Osteoblast (primary cell): ENCODE results near the gene CCNF. TPM values are rescaled to one million over a fixed set of nuclear protein-coding genes. Genes with fewer than 3 reads are reported as not detected.

Experiments used
- DNase-seq: peaks from one replicate; pipeline ENCODE4 v3.0.0; 2011; ENCODE audit warnings: low spot score, mixed read lengths; ENCODE audit not compliant: insufficient read length; ENCODE audit errors: missing footprints
- H2AFZ ChIP-seq: 2 replicates; pipeline ENCODE4 v1.6.0; 2011; ENCODE audit warnings: mild to moderate bottlenecking, low read length
- H3K27ac ChIP-seq: 2 replicates; pipeline ENCODE4 v1.5.1; 2011; ENCODE audit warnings: mild to moderate bottlenecking, low read depth, low read length, moderate library complexity
- H3K27me3 ChIP-seq: 2 replicates; pipeline ENCODE4 v1.6.0; 2012; ENCODE audit warnings: mild to moderate bottlenecking, control low read depth, inconsistent platforms, low read length, moderate library complexity; ENCODE audit not compliant: insufficient read depth
- H3K36me3 ChIP-seq: 2 replicates; pipeline ENCODE4 v1.5.1; 2011; ENCODE audit warnings: mild to moderate bottlenecking, low read length, control low read depth, moderate library complexity; ENCODE audit not compliant: insufficient read depth
- H3K4me1 ChIP-seq: 2 replicates; pipeline ENCODE4 v1.5.1; 2011; ENCODE audit warnings: mild to moderate bottlenecking, low read length, control low read depth, moderate library complexity; ENCODE audit not compliant: insufficient read depth
- H3K4me2 ChIP-seq: 2 replicates; pipeline ENCODE4 v1.6.0; 2011; ENCODE audit warnings: mild to moderate bottlenecking, low read length; ENCODE audit not compliant: insufficient read depth
- H3K4me3 ChIP-seq: fragments of 200-600 bp; sonication (generic); 3 replicates; pipeline ENCODE4 v1.5.1; 2012; ENCODE audit warnings: mild to moderate bottlenecking, low read length, inconsistent platforms; ENCODE audit not compliant: insufficient read depth
- H3K79me2 ChIP-seq: 2 replicates; pipeline ENCODE4 v1.6.0; 2012; ENCODE audit warnings: mild to moderate bottlenecking, low read length, control low read depth, inconsistent platforms; ENCODE audit not compliant: insufficient read depth
- H3K9me3 ChIP-seq: 2 replicates; pipeline ENCODE4 v1.5.1; 2011; ENCODE audit warnings: low read depth, low read length, control low read depth
- H4K20me1 ChIP-seq: 2 replicates; pipeline ENCODE4 v1.6.0; 2012; ENCODE audit warnings: mild to moderate bottlenecking, low read length, control low read depth; ENCODE audit not compliant: insufficient read depth
- CTCF ChIP-seq: IDR thresholded peaks from 2 replicates; pipeline ENCODE4 v1.5.1; 2011; ENCODE audit warnings: mild to moderate bottlenecking, low read depth, low read length, moderate library complexity; ENCODE audit errors: extremely low read depth
- total RNA-seq: library from RNA; depleted of rRNA; stranded (reverse); fragments of >200 nt; gene quantifications from 2 replicates; pipeline ENCODE4 v1.2.3, GENCODE V29; 2012

Gene CCNF
- total RNA-seq, 1 donor = 6.9 TPM

DNA sequence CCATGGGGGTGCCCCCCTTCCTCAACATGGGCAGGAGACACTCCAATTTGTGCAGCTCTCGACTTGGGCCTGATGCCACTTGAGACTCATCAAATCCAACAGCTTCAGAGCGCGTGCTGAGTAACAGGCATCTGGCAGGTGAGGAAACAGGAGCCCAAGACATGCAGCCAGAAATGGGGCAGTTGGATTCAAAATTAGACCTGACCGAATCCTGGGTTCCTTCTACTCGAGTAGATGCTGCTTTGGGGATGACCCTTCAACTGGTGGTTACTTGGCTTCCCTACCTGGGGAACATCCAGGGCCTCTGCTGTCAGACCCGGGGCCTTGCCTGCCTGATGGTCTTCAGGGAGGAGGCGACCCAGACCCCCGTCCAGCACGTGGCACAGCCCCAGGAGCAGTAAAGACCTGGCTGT is 41.4 kb downstream of the CCNF start:
- no peaks in the 10 kb centered on the region for H3K9me3 ChIP-seq
- no peaks in the 10 kb centered on the region for H3K36me3 ChIP-seq
- DNase-seq = no peak
- H3K4me1 ChIP-seq = peaks cover 13% of the 10 kb centered on the region
- no peak overlapping the region for H2AFZ ChIP-seq
- peaks cover 4% of the 10 kb centered on the region for H3K79me2 ChIP-seq
- peaks cover 4% of the 10 kb centered on the region for H4K20me1 ChIP-seq
- peak overlapping the region; percentile 58 for H3K4me2 ChIP-seq
- H3K27me3 ChIP-seq = no peaks in the 10 kb centered on the region
- no peak overlapping the region for H3K4me3 ChIP-seq
- H3K27ac ChIP-seq = no peak overlapping the region
- TF ChIP-seq CTCF = no peak

- peak within 1 kb of the TSS; percentile 58 for H3K4me2 ChIP-seq
- no peak for TF ChIP-seq CTCF
- H2AFZ ChIP-seq = no peak within 1 kb of the TSS
- H3K27ac ChIP-seq = no peak within 1 kb of the TSS
- H3K4me3 ChIP-seq = peak within 1 kb of the TSS; percentile 50
- H3K9me3 ChIP-seq = no peaks in the 10 kb centered on the region
- peaks cover 8% of the 10 kb centered on the region for H3K79me2 ChIP-seq
- H3K27me3 ChIP-seq = no peaks in the 10 kb centered on the region
- H3K36me3 ChIP-seq = no peaks in the 10 kb centered on the region
- DNase-seq = peak; percentile 97
- H3K4me1 ChIP-seq = peaks cover 17% of the 10 kb centered on the region
- H4K20me1 ChIP-seq = peaks cover 10% of the 10 kb centered on the region
Measured at GRCh38 chr16:2471016-2471652, 41.9 kb downstream of the CCNF start, which contains the start of gene NTN3. Gene NTN3 (plus strand): TSS chr16:2471297. CDS start chr16:2471702, 405 bp downstream.

- Histone ChIP-seq H3K4me3 (peak overlapping the region; percentile 50), H2AFZ (no peak overlapping the region), H3K4me2 (peak overlapping the region; percentile 58)
Measured at GRCh38 chr16:2471653-2472487, 42.6 kb downstream of the CCNF start.

More at GRCh38 chr16:2471653-2472487, 42.6 kb downstream of the CCNF start:
- no peak overlapping the region for H3K27ac ChIP-seq
- no peaks in the 10 kb centered on the region for H3K9me3 ChIP-seq
- peaks cover 15% of the 10 kb centered on the region for H3K79me2 ChIP-seq
- no peaks in the 10 kb centered on the region for H3K27me3 ChIP-seq
- TF ChIP-seq CTCF = no peak
- no peak for DNase-seq
- H3K36me3 ChIP-seq = no peaks in the 10 kb centered on the region
- H4K20me1 ChIP-seq = peaks cover 11% of the 10 kb centered on the region
- peaks cover 17% of the 10 kb centered on the region for H3K4me1 ChIP-seq
